Pancreas (tissue), 10 donors: ENCODE results near the gene ZNRD2. TPM values are rescaled to one million over a fixed set of nuclear protein-coding genes. Genes with fewer than 3 reads are reported as not detected.

Experiments
- ATAC-seq, 4 donors: fragments of 200-7000 bp; cut with Tn5 transposase; one replicate each; pipeline versions ENCODE4 v1.8.0 to v1.9.1; 2020; ENCODE audit warnings: mild to moderate bottlenecking in 4 of 4, moderate library complexity in 4 of 4
- DNase-seq, 6 donors: peaks; one replicate each; pipeline ENCODE4 v3.0.0-alpha.2; 2020
- FAIRE-seq: peaks from 2 replicates; lab custom pipeline; 2012; peaks lifted over from hg19 to GRCh38; lab: Jason Lieb, UNC
- H3K27ac ChIP-seq, 4 donors: fragments of 200-600 bp; sonication (generic); 1 replicate in 3 of 4; 2 replicates in 1 of 4; pipeline versions ENCODE4 v1.5.0 to v1.8.0; 2020
- H3K27me3 ChIP-seq, 4 donors: fragments of 200-600 bp; one replicate each; pipeline ENCODE4 v1.8.0; 2021
- H3K36me3 ChIP-seq, 3 donors: fragments of 200-600 bp; sonication (generic) in 1 of 3; one replicate each; pipeline versions ENCODE4 v1.5.0 to v1.8.0; 2020 to 2021
- H3K4me1 ChIP-seq, 3 donors: fragments of 200-600 bp; one replicate each; pipeline ENCODE4 v1.8.0; 2021
- H3K4me3 ChIP-seq, 4 donors: fragments of 200-600 bp; sonication (generic) in 2 of 4; one replicate each; pipeline versions ENCODE4 v1.5.0 to v1.8.0; 2020 to 2021
- H3K9me3 ChIP-seq, 4 donors: fragments of 200-600 bp; one replicate each; pipeline ENCODE4 v1.8.0; 2021
- CTCF ChIP-seq, 4 donors: fragments of 200-600 bp; sonication (generic) in 3 of 4; IDR thresholded peaks; one replicate each; pipeline versions ENCODE4 v1.5.0 to v1.8.0; 2021; ENCODE audit warnings: antibody characterized with exemption in 4 of 4
- WGBS, 2 donors: extraction: QIAGEN DNeasy Blood & Tissue Kit; methylation state at CpG; one replicate each; pipeline ENCODE4 v1.1.7; 2013; 5-methylcytosine and 5-hydroxymethylcytosine counted together
- intact Hi-C, 3 donors: fragments of 100-400 bp; cut with DNase I; formaldehyde crosslinking; loops; one replicate each; pipeline versions ENCODE4 v1.11.1 to v1.14.2; 2022
- polyA plus RNA-seq, 2 donors: library from polyadenylated mRNA; stranded (reverse); fragments of 200-250 nt; gene quantifications; one replicate each; pipeline ENCODE4 v1.2.3, GENCODE V29; 2013
- total RNA-seq, 6 donors: library from RNA; stranded (reverse); fragmentation: NEBNext Ultra II Directional in 4 of 6; extraction: Animal tissue kit (Norgen Biotek cat#: 25700) in 4 of 6; gene quantifications; one replicate each; pipeline versions ENCODE4 v1.2.1 to v1.2.4, GENCODE V29; 2021 to 2023
- donor health status: healthy with polysubstance abuse.
- donor health status: DM: no; HTN: no; CAD: no; lungs with moderate emphysema.
- donor health status: DM: no; HTN: no; CAD: no.
- donor health status: control.
- donor health status: control.
- donor health status: Bipolar disorder and iron deficiency.
- donor health status: DM: yes; HTN: yes; CAD: no.
- donor health status: DM: no; HTN: no; CAD: no.
- donor health status: DM: no; HTN: no; CAD: no.
- donor health status: DM: yes; HTN: yes; CAD: no.

Gene ZNRD2
- total and polyA plus RNA-seq, 8 donors: 17.8 to 34.8 (median 22.6) TPM

- Histone ChIP-seq H3K9me3 (no peaks in the 10 kb centered on the region), H3K27ac (no peak overlapping the region), H3K4me3 (no peak overlapping the region), H3K36me3 (no peaks in the 10 kb centered on the region), H3K4me1 (peaks cover 0 to 6% (median 3%) of the 10 kb centered on the region in 3 donors), H3K27me3 (no peaks in the 10 kb centered on the region)
- no peak for TF ChIP-seq CTCF (IDR thresholded peaks at IDR 0.05)
- no peak for DNase-seq
- 87 to 90% methylated on average over 3 of the region's 3 CpGs for WGBS, 2 donors
- no peak for FAIRE-seq
- ATAC-seq: no peak
- intact Hi-C loops: no loop called here
These were observed 21.9 kb upstream of the ZNRD2 start for GRCh38 chr11:65548395-65548794.

GRCh38 chr11:65549096-65549495 lies 21.2 kb upstream of the ZNRD2 start:
- H3K4me1 ChIP-seq: peaks cover 0 to 6% (median 3%) of the 10 kb centered on the region in 3 donors
- no peak for DNase-seq
- H3K4me3 ChIP-seq: no peak overlapping the region
- ATAC-seq: no peak
- FAIRE-seq: no peak
- no peak for TF ChIP-seq CTCF (IDR thresholded peaks at IDR 0.05)
- no peaks in the 10 kb centered on the region for H3K36me3 ChIP-seq
- H3K9me3 ChIP-seq: no peaks in the 10 kb centered on the region
- intact Hi-C loops: no loop called here
- no peak overlapping the region for H3K27ac ChIP-seq
- WGBS, 2 donors: 93 to 96% methylated on average over 3 of the region's 3 CpGs
- H3K27me3 ChIP-seq: no peaks in the 10 kb centered on the region

- Histone ChIP-seq H3K4me3 (no peak overlapping the region), H3K9me3 (no peaks in the 10 kb centered on the region), H3K27ac (peak overlapping the region in 3 of 4 donors; percentile 52 to 66 (median 57)), H3K4me1 (peaks cover 0 to 12% (median 3%) of the 10 kb centered on the region in 3 donors), H3K36me3 (no peaks in the 10 kb centered on the region), H3K27me3 (no peaks in the 10 kb centered on the region)
- peak; percentile 13 to 48 (median 32) for TF ChIP-seq CTCF (IDR thresholded peaks at IDR 0.05)
- 35% methylated on average over 17 of the region's 17 CpGs for WGBS, 2 donors
- no peak for FAIRE-seq
- ATAC-seq: peak; percentile 85 to 88 (median 86)
- peak; percentile 79 to 90 (median 82) for DNase-seq
- intact Hi-C loops: no loop called here
These were observed 18.5 kb upstream of the ZNRD2 start for GRCh38 chr11:65551572-65552387.

- WGBS, 2 donors: 65 to 68% methylated on average over 9 of the region's 9 CpGs
- FAIRE-seq (no peak), ATAC-seq (no peak), DNase-seq (no peak)
- Histone ChIP-seq H3K9me3 (no peaks in the 10 kb centered on the region), H3K4me3 (no peak overlapping the region), H3K27ac (no peak overlapping the region), H3K36me3 (no peaks in the 10 kb centered on the region), H3K27me3 (no peaks in the 10 kb centered on the region), H3K4me1 (peaks cover 0 to 16% (median 3%) of the 10 kb centered on the region in 3 donors)
- intact Hi-C loops: no loop called here
- peak in 1 of 4 donors; percentile 7 for TF ChIP-seq CTCF (IDR thresholded peaks at IDR 0.05)
These were observed 17.8 kb upstream of the ZNRD2 start for GRCh38 chr11:65552388-65552951.
